HepG2 (cell line): ENCODE results near the gene PPAT. TPM values are rescaled to one million over a fixed set of nuclear protein-coding genes. Genes with fewer than 3 reads are reported as not detected.

Experiments used
- EP300 ChIP-seq, 3 experiments: sonication (generic) in 1 of 3; formaldehyde crosslinking in 1 of 3; IDR thresholded peaks; 2 replicates each; pipeline versions ENCODE4 v1.5.1 to v1.6.1; 2011 to 2020; ENCODE audit warnings: low read depth in 2 of 3, low read length in 2 of 3, borderline replicate concordance in 1 of 3, improper control_type of control experiment in 1 of 3, mild to moderate bottlenecking in 1 of 3, missing genetic modification reagents in 1 of 3, moderate library complexity in 1 of 3
- FOXJ3 ChIP-seq: sonication (generic); formaldehyde crosslinking; IDR thresholded peaks from 2 replicates; pipeline ENCODE4 v1.4.0; 2020; ENCODE audit warnings: missing genetic modification reagents, mild to moderate bottlenecking, borderline replicate concordance
- GATAD1 ChIP-seq: IDR thresholded peaks from 2 replicates; pipeline ENCODE4 v1.6.1; 2016; ENCODE audit warnings: missing genetic modification reagents, missing compliant biosample characterization
- GMEB1 ChIP-seq: sonication (generic); formaldehyde crosslinking; IDR thresholded peaks from 2 replicates; pipeline ENCODE4 v1.5.1; 2020; ENCODE audit warnings: missing genetic modification reagents, mild to moderate bottlenecking, borderline replicate concordance
- HOXA3 ChIP-seq: sonication (generic); formaldehyde crosslinking; IDR thresholded peaks from 2 replicates; pipeline ENCODE4 v1.5.0; 2020; ENCODE audit warnings: missing genetic modification reagents
- KAT7 ChIP-seq: IDR thresholded peaks from 2 replicates; pipeline ENCODE4 v1.6.1; 2018; ENCODE audit warnings: borderline replicate concordance, missing compliant biosample characterization
- NPAS2 ChIP-seq: sonication (generic); formaldehyde crosslinking; IDR thresholded peaks from 2 replicates; pipeline ENCODE4 v1.8.0; 2022; ENCODE audit warnings: mild to moderate bottlenecking, missing genetic modification reagents, borderline replicate concordance
- POGZ ChIP-seq: sonication (generic); formaldehyde crosslinking; IDR thresholded peaks from 2 replicates; pipeline ENCODE4 v1.4.0; 2020; ENCODE audit warnings: mild to moderate bottlenecking, missing genetic modification reagents
- POLR2AphosphoS2 ChIP-seq: IDR thresholded peaks from 2 replicates; pipeline ENCODE4 v1.6.1; 2011; ENCODE audit warnings: low read depth, low read length, improper control_type of control experiment
- PRDM10 ChIP-seq: sonication (generic); formaldehyde crosslinking; IDR thresholded peaks from 2 replicates; pipeline ENCODE4 v1.4.0; 2020; ENCODE audit warnings: low read depth, missing genetic modification reagents
- RAD21 ChIP-seq: fragments of 450-650 bp; formaldehyde crosslinking; IDR thresholded peaks from 2 replicates; pipeline ENCODE4 v1.5.0; 2020; ENCODE audit warnings: mild to moderate bottlenecking
- SMC3 ChIP-seq: IDR thresholded peaks from 2 replicates; pipeline ENCODE4 v1.6.1; 2011; ENCODE audit warnings: low read length, improper control_type of control experiment
- SNAPC2 ChIP-seq: sonication (generic); formaldehyde crosslinking; IDR thresholded peaks from 2 replicates; pipeline ENCODE4 v1.8.1; 2022; ENCODE audit warnings: mild to moderate bottlenecking, missing genetic modification reagents
- SNRNP70 ChIP-seq: fragments of 200-400 bp; formaldehyde crosslinking; IDR thresholded peaks from 2 replicates; pipeline ENCODE4 v1.6.1; 2017; ENCODE audit warnings: mild to moderate bottlenecking, low read depth, low read length, moderate library complexity
- YY1 ChIP-seq: IDR thresholded peaks from 2 replicates; pipeline ENCODE4 v1.6.1; 2011; ENCODE audit warnings: low read length, low read depth, moderate library complexity, mild to moderate bottlenecking; ENCODE audit not compliant: insufficient read depth, insufficient replicate concordance
- ZNF101 ChIP-seq: sonication (generic); formaldehyde crosslinking; IDR thresholded peaks from 2 replicates; pipeline ENCODE4 v1.4.0; 2020; ENCODE audit warnings: mild to moderate bottlenecking, low read depth, missing genetic modification reagents, borderline replicate concordance
- ZNF335 ChIP-seq: sonication (generic); formaldehyde crosslinking; IDR thresholded peaks from 2 replicates; pipeline ENCODE4 v1.4.0; 2020; ENCODE audit warnings: missing genetic modification reagents
- ZNF430 ChIP-seq: sonication (generic); formaldehyde crosslinking; IDR thresholded peaks from 2 replicates; pipeline ENCODE4 v1.9.0; 2021; ENCODE audit warnings: mild to moderate bottlenecking, missing genetic modification reagents
- ZNF552 ChIP-seq: sonication (generic); formaldehyde crosslinking; IDR thresholded peaks from 2 replicates; pipeline ENCODE4 v1.9.0; 2022; ENCODE audit warnings: missing genetic modification reagents, mild to moderate bottlenecking, borderline replicate concordance
- ZNF563 ChIP-seq: sonication (generic); formaldehyde crosslinking; IDR thresholded peaks from 2 replicates; pipeline ENCODE4 v1.8.0; 2022; ENCODE audit warnings: mild to moderate bottlenecking, moderate library complexity, missing genetic modification reagents
- ZNF792 ChIP-seq: IDR thresholded peaks from 2 replicates; pipeline ENCODE4 v1.6.1; 2016
- ZNF83 ChIP-seq: sonication (generic); formaldehyde crosslinking; IDR thresholded peaks from 2 replicates; pipeline ENCODE4 v1.4.0; 2020; ENCODE audit warnings: missing genetic modification reagents, mild to moderate bottlenecking, borderline replicate concordance
- polyA plus RNA-seq, 8 experiments: library from polyadenylated mRNA; depleted of rRNA in 3 of 8; stranded (reverse) in 7 of 8; unstranded in 1 of 8; fragments of >200 nt; fragmentation: Illumina TruSeq in 4 of 8; extraction: Trizol in 4 of 8; gene quantifications; 2 replicates each; pipeline versions ENCODE4 v1.2.1 to v1.2.3, GENCODE V29; 2011 to 2016; ENCODE audit warnings: low read depth in 4 of 8, missing spikeins in 1 of 8, mixed read lengths in 1 of 8; ENCODE audit not compliant: insufficient read depth in 1 of 8
- total RNA-seq, 5 experiments: library from RNA; depleted of rRNA; stranded (reverse); fragments of >200 nt; fragmentation: Illumina TruSeq; extraction: Trizol; gene quantifications; 2 replicates each; pipeline ENCODE4 v1.2.3, GENCODE V29; 2016; ENCODE audit warnings: low read depth in 1 of 5
- TF ChIP-seq, protein P1 (sequence below): sonication (generic); formaldehyde crosslinking; IDR thresholded peaks from 2 replicates; pipeline ENCODE4 v1.5.0; 2020; ENCODE audit warnings: missing genetic modification reagents

Gene PPAT
- total and polyA plus RNA-seq, 2 of the 13 experiments (the other 11 are each of a cell fraction or from before 2014, with no cell fraction given) = 16.9 to 62.6 TPM

- TF ChIP-seq ZNF335 (CRISPR knock-in tag) (peak; percentile 67), RAD21 (peak; percentile 27; the same call in 1 of the 2 replicates), PRDM10 (CRISPR knock-in tag) (peak; percentile 42; the same call in 1 of the 2 replicates), FOXJ3 (CRISPR knock-in tag) (peak; percentile 71; the same call in 1 of the 2 replicates), POGZ (CRISPR knock-in tag) (peak; percentile 94), YY1 (peak; percentile 31), SNRNP70 (no peak), NPAS2 (CRISPR knock-in tag) (no peak), POLR2AphosphoS2 (peak; percentile 74; the same call in 1 of the 2 replicates), GATAD1 (peak; percentile 98), ZNF563 (peak; percentile 71), GMEB1 (CRISPR knock-in tag) (peak; percentile 82), ZNF101 (no peak; the same call in 1 of the 2 replicates), SNAPC2 (CRISPR knock-in tag) (no peak), HOXA3 (peak; percentile 98), ZNF552 (CRISPR knock-in tag) (peak; percentile 81; the same call in 1 of the 2 replicates), ZNF792 (peak; percentile 47), ZNF430 (CRISPR knock-in tag) (peak; percentile 74), SMC3 (no peak), EP300 (IDR thresholded peaks at IDR 0.05; ENCODE audit: low read depth in 2 of 2, low read length in 2 of 2) (0 out of 4 replicates have a peak, but pooled peaks of 1 of the 2 experiments have one; percentile 16), EP300 (CRISPR knock-in tag; IDR thresholded peaks at IDR 0.05; ENCODE audit: borderline replicate concordance) (no peak), ZNF83 (CRISPR knock-in tag) (no peak; the same call in 1 of the 2 replicates), KAT7 (peak; percentile 90)
- TF ChIP-seq, protein P1, sequence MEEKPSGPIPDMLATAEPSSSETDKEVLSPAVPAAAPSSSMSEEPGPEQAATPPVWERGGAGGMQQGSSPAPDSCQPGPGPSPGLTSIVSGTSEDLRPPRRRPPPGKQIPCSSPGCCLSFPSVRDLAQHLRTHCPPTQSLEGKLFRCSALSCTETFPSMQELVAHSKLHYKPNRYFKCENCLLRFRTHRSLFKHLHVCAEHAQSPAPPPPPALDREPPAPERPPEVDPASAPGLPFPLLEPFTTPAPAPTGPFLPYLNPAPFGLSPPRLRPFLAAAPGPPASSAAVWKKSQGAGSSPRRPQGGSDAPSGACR = peak; percentile 48; the same call in 1 of the 2 replicates
Measured at GRCh38 chr4:56387023-56388001, 48.1 kb downstream of the PPAT start, which contains the start of gene AASDH (continued).
